Uterus (tissue), 4 donors: ENCODE results near the gene GPR176. TPM values are rescaled to one million over a fixed set of nuclear protein-coding genes. Genes with fewer than 3 reads are reported as not detected.

Experiments used
- DNase-seq, 2 donors: peaks; one replicate each; pipeline ENCODE4 v3.0.0-alpha.2; 2019 to 2020
- H3K27ac ChIP-seq, 2 donors: fragments of 200-600 bp; sonication (generic); 1 replicate in 1 of 2; 2 replicates in 1 of 2; pipeline ENCODE4 v1.5.1; 2016 to 2018
- H3K27me3 ChIP-seq, 2 donors: fragments of 200-600 bp; sonication (generic); one replicate each; pipeline ENCODE4 v1.5.1; 2018 to 2019; ENCODE audit warnings: control low read depth in 1 of 2
- H3K36me3 ChIP-seq, 2 donors: fragments of 200-600 bp; sonication (generic); one replicate each; pipeline ENCODE4 v1.5.1; 2019; ENCODE audit warnings: control low read depth in 1 of 2
- H3K4me1 ChIP-seq, 2 donors: fragments of 200-600 bp; sonication (generic); one replicate each; pipeline ENCODE4 v1.5.1; 2018 to 2019; ENCODE audit warnings: control low read depth in 1 of 2
- H3K4me3 ChIP-seq, 2 donors: fragments of 200-600 bp; sonication (generic); 1 replicate in 1 of 2; 2 replicates in 1 of 2; pipeline ENCODE4 v1.5.1; 2018 to 2019; ENCODE audit warnings: mild to moderate bottlenecking in 1 of 2
- H3K9me3 ChIP-seq, 2 donors: fragments of 200-600 bp; sonication (generic); one replicate each; pipeline ENCODE4 v1.5.1; 2019; ENCODE audit warnings: control low read depth in 1 of 2
- CTCF ChIP-seq, 4 experiments: fragments of 200-600 bp in 2 of 4; fragments of 450-650 bp in 2 of 4; sonication (generic) in 2 of 4; IDR thresholded peaks; one replicate each; pipeline ENCODE4 v1.5.1; 2016 to 2019; ENCODE audit warnings: antibody characterized with exemption in 4 of 4, mild to moderate bottlenecking in 2 of 4, moderate library complexity in 1 of 4
- POLR2A ChIP-seq, 2 donors: fragments of 450-650 bp; IDR thresholded peaks; one replicate each; pipeline ENCODE4 v1.6.1; 2016; ENCODE audit warnings: antibody characterized with exemption in 2 of 2, mild to moderate bottlenecking in 1 of 2, moderate library complexity in 1 of 2
- intact Hi-C: fragments of 100-400 bp; cut with DNase I; formaldehyde crosslinking; loops from one replicate; pipeline ENCODE4 v1.15.1; 2023; ENCODE audit warnings: low total_unique reads
- total RNA-seq, 4 donors: library from RNA; depleted of rRNA in 3 of 4; stranded (reverse); fragments of >200 nt in 3 of 4; gene quantifications; one replicate each; pipeline versions ENCODE4 v1.1.0 to v1.2.4, GENCODE V29; 2014 to 2023
- donor health status: DM: yes; HTN: yes; CAD: no.

Gene GPR176
- total RNA-seq, 4 donors from 2014 or later: 5.5 to 11.8 (median 7.1) TPM

GRCh38 chr15:39942753-39943150 lies 22.7 kb upstream of the GPR176 start:
- no peaks in the 10 kb centered on the region for H3K9me3 ChIP-seq
- intact Hi-C loops: no loop called here
- H3K27me3 ChIP-seq: no peaks in the 10 kb centered on the region
- no peak for DNase-seq
- H3K27ac ChIP-seq: no peak overlapping the region
- H3K4me3 ChIP-seq: no peak overlapping the region
- H3K36me3 ChIP-seq: no peaks in the 10 kb centered on the region
- no peak for TF ChIP-seq CTCF (IDR thresholded peaks at IDR 0.05)
- TF ChIP-seq POLR2A (IDR thresholded peaks at IDR 0.05): no peak
- no peaks in the 10 kb centered on the region for H3K4me1 ChIP-seq

GRCh38 chr15:39942101-39942752 lies 22.2 kb upstream of the GPR176 start:
- DNase-seq: no peak
- Histone ChIP-seq H3K36me3 (no peaks in the 10 kb centered on the region), H3K27me3 (no peaks in the 10 kb centered on the region), H3K27ac (no peak overlapping the region), H3K4me1 (no peaks in the 10 kb centered on the region), H3K4me3 (no peak overlapping the region), H3K9me3 (no peaks in the 10 kb centered on the region)
- intact Hi-C loops: no loop called here
- TF ChIP-seq POLR2A (IDR thresholded peaks at IDR 0.05) (no peak), CTCF (IDR thresholded peaks at IDR 0.05) (no peak)

- intact Hi-C loops: no loop called here
- H3K9me3 ChIP-seq: no peaks in the 10 kb centered on the region
- DNase-seq: no peak
- no peaks in the 10 kb centered on the region for H3K27me3 ChIP-seq
- H3K36me3 ChIP-seq: no peaks in the 10 kb centered on the region
- H3K4me3 ChIP-seq: no peak overlapping the region
- no peaks in the 10 kb centered on the region for H3K4me1 ChIP-seq
- H3K27ac ChIP-seq: no peak overlapping the region
- TF ChIP-seq CTCF (IDR thresholded peaks at IDR 0.05) (no peak), POLR2A (IDR thresholded peaks at IDR 0.05) (no peak)
Observed at GRCh38 chr15:39939487-39940452, 19.7 kb upstream of the GPR176 start.

GRCh38 chr15:39937696-39938095 lies 17.6 kb upstream of the GPR176 start:
- intact Hi-C loops: no loop called here
- H3K4me1 ChIP-seq: no peaks in the 10 kb centered on the region
- H3K9me3 ChIP-seq: no peaks in the 10 kb centered on the region

More at GRCh38 chr15:39937696-39938095, 17.6 kb upstream of the GPR176 start:
- no peak for TF ChIP-seq CTCF (IDR thresholded peaks at IDR 0.05)
- no peak for TF ChIP-seq POLR2A (IDR thresholded peaks at IDR 0.05)
- H3K27me3 ChIP-seq: no peaks in the 10 kb centered on the region
- no peak overlapping the region for H3K27ac ChIP-seq
- no peak overlapping the region for H3K4me3 ChIP-seq
- H3K36me3 ChIP-seq: no peaks in the 10 kb centered on the region
- DNase-seq: no peak
